ENCODE data around the gene KCNJ9. TPM values are rescaled to one million over a fixed set of nuclear protein-coding genes. Genes with fewer than 3 reads are reported as not detected.

KCNJ9 gene
- total and polyA plus RNA-seq, 2 of the 13 experiments (the other 11 are each of a cell fraction or from before 2014, with no cell fraction given): not detected

- H3K79me2 ChIP-seq (ENCODE audit: insufficient read depth, low read length): peaks cover 3% of the 10 kb centered on the region
- in situ Hi-C loops (cut with HindIII; ENCODE audit: extremely low pct_ligation_motif_present, low pct_unique_long_range_greater_than_20kb) (no loop called here), intact Hi-C loops (cut with micrococcal nuclease; ENCODE audit: unreplicated experiment) (no loop called here)
- H4K20me1 ChIP-seq (ENCODE audit: insufficient read depth, low read length): no peaks in the 10 kb centered on the region
- peak overlapping the region; percentile 92 for H3K4me2 ChIP-seq (ENCODE audit: low read depth, low read length)
- 35% methylated on average over 5 of the region's 5 CpGs for WGBS (ENCODE audit: low lambda C conversion rate)
- H3K27ac ChIP-seq (ENCODE audit: extremely low read length, insufficient read depth, low read length): no peak overlapping the region
- H2AFZ ChIP-seq (ENCODE audit: low read length): no peak overlapping the region
- FAIRE-seq (peak; percentile 72), DNase-seq (ENCODE audit: low spot score) (peak; percentile 46), ATAC-seq (no peak)
- peak overlapping the region; percentile 72; the same call in 1 of the 2 replicates for H3K9ac ChIP-seq (ENCODE audit: insufficient read depth, low read depth, low read length)
- H3K27me3 ChIP-seq (ENCODE audit: control insufficient read depth in 1 of 2, insufficient read depth in 2 of 2, low read length in 2 of 2): no peaks in the 10 kb centered on the region; a peak in 1 of 5 replicates
- POLR2A ChIA-PET: interaction anchor here (0.9 to 1.8 kb wide), 2 partner anchors 25 to 191 kb away, joined by 3 to 4 read pairs; partner anchors contain the start of gene DCAF8
- peak overlapping the region; percentile 77 to 87 (median 80); a peak in 3 of 6 replicates for H3K4me3 ChIP-seq (replicated peaks in 1 of 3; ENCODE audit: insufficient read depth in 1 of 3, low read depth in 2 of 3, low read length in 3 of 3)
- peaks cover 83% of the 10 kb centered on the region for H3K4me1 ChIP-seq (ENCODE audit: insufficient read depth, low read length)
- CTCF ChIA-PET (ENCODE audit: low intra/inter-chr PET ratio, low total read pairs): no interaction called here
- no TSS peak for BruUV-seq (replicated peaks)
- H3K36me3 ChIP-seq (replicated peaks in 1 of 2; ENCODE audit: control insufficient read depth in 1 of 2, insufficient read depth in 2 of 2, low read length in 2 of 2): no peaks in the 10 kb centered on the region; a peak in 1 of 5 replicates
- TF ChIP-seq ZNF354B (CRISPR knock-in tag; IDR thresholded peaks at IDR 0.05) (no peak), RXRB (CRISPR knock-in tag; IDR thresholded peaks at IDR 0.05; ENCODE audit: borderline replicate concordance) (peak; percentile 12; the same call in 1 of the 2 replicates), NFATC3 (CRISPR knock-in tag; IDR thresholded peaks at IDR 0.05) (no peak), HNF4A (CRISPR knock-in tag; IDR thresholded peaks at IDR 0.05) (peak; percentile 21; the same call in 1 of the 2 replicates), PPARG (CRISPR knock-in tag; conservative IDR thresholded peaks at IDR 0.05) (0 out of 2 replicates have a peak, but pooled peaks have one; percentile 31), ATF1 (CRISPR knock-in tag; IDR thresholded peaks at IDR 0.05) (no peak), SAP130 (CRISPR knock-in tag; IDR thresholded peaks at IDR 0.05; ENCODE audit: low read depth) (peak; percentile 55; the same call in 1 of the 2 replicates), ELF1 (CRISPR knock-in tag; IDR thresholded peaks at IDR 0.05) (peak; percentile 52), REPIN1 (CRISPR knock-in tag; IDR thresholded peaks at IDR 0.05; ENCODE audit: borderline replicate concordance, low read depth) (no peak), ARNTL (CRISPR knock-in tag; IDR thresholded peaks at IDR 0.05) (no peak), ETV5 (CRISPR knock-in tag; IDR thresholded peaks at IDR 0.05; ENCODE audit: borderline replicate concordance) (peak; percentile 76; the same call in 1 of the 2 replicates), KLF16 (CRISPR knock-in tag; IDR thresholded peaks at IDR 0.05) (no peak), FOXA1 (IDR thresholded peaks at IDR 0.05) (no peak), FOXA1 (CRISPR knock-in tag; IDR thresholded peaks at IDR 0.05) (0 out of 2 replicates have a peak, but pooled peaks have one; percentile 11), ARID5B (CRISPR knock-in tag; IDR thresholded peaks at IDR 0.05) (0 out of 2 replicates have a peak, but pooled peaks have one; percentile 15)
- TF ChIP-seq, protein P1, sequence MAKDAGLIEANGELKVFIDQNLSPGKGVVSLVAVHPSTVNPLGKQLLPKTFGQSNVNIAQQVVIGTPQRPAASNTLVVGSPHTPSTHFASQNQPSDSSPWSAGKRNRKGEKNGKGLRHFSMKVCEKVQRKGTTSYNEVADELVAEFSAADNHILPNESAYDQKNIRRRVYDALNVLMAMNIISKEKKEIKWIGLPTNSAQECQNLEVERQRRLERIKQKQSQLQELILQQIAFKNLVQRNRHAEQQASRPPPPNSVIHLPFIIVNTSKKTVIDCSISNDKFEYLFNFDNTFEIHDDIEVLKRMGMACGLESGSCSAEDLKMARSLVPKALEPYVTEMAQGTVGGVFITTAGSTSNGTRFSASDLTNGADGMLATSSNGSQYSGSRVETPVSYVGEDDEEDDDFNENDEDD (CRISPR knock-in tag; IDR thresholded peaks at IDR 0.05; ENCODE audit: borderline replicate concordance): peak; percentile 23; the same call in 1 of the 2 replicates
- no peaks in the 10 kb centered on the region for H3K9me3 ChIP-seq (ENCODE audit: low read length)
Measured at GRCh38 chr1:160071289-160071688, 10.0 kb upstream of the KCNJ9 start.
